Neural cell (in vitro differentiated cells): ENCODE results near the gene ST14. TPM values are rescaled to one million over a fixed set of nuclear protein-coding genes. Genes with fewer than 3 reads are reported as not detected.

Source experiments
- H2AFZ ChIP-seq: fragments of 200-600, 300-800 bp; sonication (generic), shearing (Covaris generic); 2 replicates; pipeline ENCODE4 v1.6.0; 2014; ENCODE audit warnings: low read depth, mild to moderate bottlenecking, antibody characterized with exemption, low read length, moderate library complexity
- H3F3A ChIP-seq: fragments of 200-600 bp; shearing (Covaris generic); 2 replicates; pipeline ENCODE4 v1.6.1; 2016; ENCODE audit warnings: mild to moderate bottlenecking, moderate library complexity, mixed read lengths, antibody characterized with exemption, low read length; ENCODE audit not compliant: insufficient read depth, poor library complexity, severe bottlenecking
- H3K27ac ChIP-seq: fragments of 200-600, 300-800 bp; sonication (generic), shearing (Covaris generic); 2 replicates; pipeline ENCODE4 v1.5.1; 2014; ENCODE audit warnings: mild to moderate bottlenecking, low read length, moderate library complexity
- H3K27me3 ChIP-seq: fragments of 300-800, 200-600 bp; sonication (generic), shearing (Covaris generic); 2 replicates; pipeline ENCODE4 v1.6.0; 2014; ENCODE audit warnings: mild to moderate bottlenecking, low read depth, low read length, moderate library complexity; ENCODE audit not compliant: insufficient read depth
- H3K36me3 ChIP-seq: fragments of 300-800, 200-600 bp; sonication (generic), shearing (Covaris generic); 2 replicates; pipeline ENCODE4 v1.5.1; 2014; ENCODE audit warnings: mild to moderate bottlenecking, antibody characterized with exemption, low read length, moderate library complexity; ENCODE audit not compliant: insufficient read depth
- H3K4me2 ChIP-seq: fragments of 300-800, 200-600 bp; sonication (generic), shearing (Covaris generic); 2 replicates; pipeline ENCODE4 v1.6.0; 2014; ENCODE audit warnings: mild to moderate bottlenecking, low read length
- H3K4me3 ChIP-seq: fragments of 300-800, 200-600 bp; sonication (generic), shearing (Covaris generic); 2 replicates; pipeline ENCODE4 v1.5.1; 2014; ENCODE audit warnings: mild to moderate bottlenecking, low read length, moderate library complexity
- H3K79me2 ChIP-seq: fragments of 200-600 bp; shearing (Covaris generic); replicated peaks from 2 replicates; pipeline ENCODE4 v1.6.0; 2014; ENCODE audit warnings: mild to moderate bottlenecking, low read length, moderate library complexity; ENCODE audit not compliant: insufficient read depth
- H3K9ac ChIP-seq: fragments of 300-800, 200-600 bp; sonication (generic), shearing (Covaris generic); 2 replicates; pipeline ENCODE4 v1.6.1; 2016; ENCODE audit warnings: mild to moderate bottlenecking, low read length, mixed read lengths
- H3K9me2 ChIP-seq: fragments of 200-600 bp; shearing (Covaris generic); 2 replicates; pipeline ENCODE4 v1.6.1; 2016; ENCODE audit warnings: mild to moderate bottlenecking, low read length, mixed read lengths; ENCODE audit not compliant: insufficient read depth
- H3K9me3 ChIP-seq: fragments of 200-600, 300-800 bp; sonication (generic), shearing (Covaris generic); 2 replicates; pipeline ENCODE4 v1.6.1; 2016; ENCODE audit warnings: mild to moderate bottlenecking, mixed run types, low read length, moderate library complexity, mixed read lengths
- H4K20me1 ChIP-seq: fragments of 200-600 bp; shearing (Covaris generic); 2 replicates; pipeline ENCODE4 v1.6.1; 2016; ENCODE audit warnings: mild to moderate bottlenecking, mixed run types; ENCODE audit not compliant: insufficient read depth
- EP300 ChIP-seq: fragments of 450-650 bp; conservative IDR thresholded peaks from 2 replicates; pipeline ENCODE4 v1.6.1; 2014; ENCODE audit warnings: antibody characterized with exemption, mild to moderate bottlenecking, moderate library complexity; ENCODE audit not compliant: poor library complexity, severe bottlenecking
- EZH2 ChIP-seq: fragments of 200-600, 300-800 bp; shearing (Covaris generic), sonication (generic); IDR thresholded peaks from 2 replicates; pipeline ENCODE4 v1.6.1; 2014; ENCODE audit warnings: antibody characterized with exemption, low read length, borderline replicate concordance, mild to moderate bottlenecking; ENCODE audit not compliant: insufficient read depth, poor library complexity, severe bottlenecking
- MXI1 ChIP-seq: fragments of 450-650 bp; conservative IDR thresholded peaks from 2 replicates; pipeline ENCODE4 v1.6.1; 2014; ENCODE audit warnings: antibody characterized with exemption, mild to moderate bottlenecking; ENCODE audit not compliant: poor library complexity, severe bottlenecking
- POLR2AphosphoS5 ChIP-seq: IDR thresholded peaks from 2 replicates; pipeline ENCODE4 v1.6.1; 2012
- RAD21 ChIP-seq: fragments of 450-650 bp; conservative IDR thresholded peaks from 2 replicates; pipeline ENCODE4 v1.6.1; 2014; ENCODE audit warnings: antibody characterized with exemption, mild to moderate bottlenecking, moderate library complexity
- SMC3 ChIP-seq: fragments of 450-650 bp; conservative IDR thresholded peaks from 2 replicates; pipeline ENCODE4 v1.6.1; 2014; ENCODE audit warnings: antibody characterized with exemption, mild to moderate bottlenecking, moderate library complexity; ENCODE audit not compliant: poor library complexity
- TAF1 ChIP-seq: IDR thresholded peaks from 2 replicates; pipeline ENCODE4 v1.6.1; 2012; ENCODE audit warnings: low read depth
- polyA plus RNA-seq: library from polyadenylated mRNA; depleted of rRNA; stranded (reverse); fragments of >200 nt; gene quantifications from 2 replicates; pipeline ENCODE4 v1.2.3, GENCODE V29; 2014
- TF ChIP-seq, protein P1 (sequence below): IDR thresholded peaks from 2 replicates; pipeline ENCODE4 v1.6.1; 2012; ENCODE audit warnings: borderline replicate concordance
- TF ChIP-seq, protein P2 (sequence below): fragments of 450-650 bp; IDR thresholded peaks from 2 replicates; pipeline ENCODE4 v1.5.1; 2014; ENCODE audit warnings: antibody characterized with exemption, mild to moderate bottlenecking, moderate library complexity; ENCODE audit not compliant: poor library complexity, severe bottlenecking

ST14 gene
- polyA plus RNA-seq, 1 donor from 2014 or later, result not detected

DNA sequence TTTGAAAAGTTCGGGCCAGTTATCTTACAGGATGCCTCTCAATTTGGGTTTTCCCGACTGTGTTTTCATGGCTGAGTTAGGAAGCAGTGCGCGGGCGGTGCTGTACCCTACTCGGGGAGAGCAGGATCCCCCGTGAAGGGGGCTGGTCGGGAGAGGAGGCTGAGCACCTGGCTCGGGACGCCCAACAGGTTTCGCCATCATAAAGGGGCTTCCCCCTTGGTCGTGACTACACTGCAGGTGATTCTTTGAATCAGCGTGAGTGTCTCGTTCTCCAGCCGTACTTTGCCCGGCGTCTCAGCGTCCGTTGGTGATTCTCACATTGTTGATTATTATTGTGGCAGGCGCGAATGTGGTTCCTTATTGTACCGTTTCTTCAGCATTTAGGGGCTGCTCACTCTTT lies 46.6 kb downstream of the ST14 start:
- Histone ChIP-seq H3K79me2 (no peaks in the 10 kb centered on the region), H3K4me2 (no peak overlapping the region), H2AFZ (no peak overlapping the region), H3K4me3 (no peak overlapping the region), H3K27me3 (no peaks in the 10 kb centered on the region), H4K20me1 (no peaks in the 10 kb centered on the region), H3K27ac (no peak overlapping the region), H3K9ac (no peak overlapping the region), H3K9me2 (no peaks in the 10 kb centered on the region), H3K36me3 (no peaks in the 10 kb centered on the region), H3F3A (no peaks in the 10 kb centered on the region), H3K9me3 (no peaks in the 10 kb centered on the region)
- TF ChIP-seq TAF1 (no peak), EP300 (no peak)

DNA sequence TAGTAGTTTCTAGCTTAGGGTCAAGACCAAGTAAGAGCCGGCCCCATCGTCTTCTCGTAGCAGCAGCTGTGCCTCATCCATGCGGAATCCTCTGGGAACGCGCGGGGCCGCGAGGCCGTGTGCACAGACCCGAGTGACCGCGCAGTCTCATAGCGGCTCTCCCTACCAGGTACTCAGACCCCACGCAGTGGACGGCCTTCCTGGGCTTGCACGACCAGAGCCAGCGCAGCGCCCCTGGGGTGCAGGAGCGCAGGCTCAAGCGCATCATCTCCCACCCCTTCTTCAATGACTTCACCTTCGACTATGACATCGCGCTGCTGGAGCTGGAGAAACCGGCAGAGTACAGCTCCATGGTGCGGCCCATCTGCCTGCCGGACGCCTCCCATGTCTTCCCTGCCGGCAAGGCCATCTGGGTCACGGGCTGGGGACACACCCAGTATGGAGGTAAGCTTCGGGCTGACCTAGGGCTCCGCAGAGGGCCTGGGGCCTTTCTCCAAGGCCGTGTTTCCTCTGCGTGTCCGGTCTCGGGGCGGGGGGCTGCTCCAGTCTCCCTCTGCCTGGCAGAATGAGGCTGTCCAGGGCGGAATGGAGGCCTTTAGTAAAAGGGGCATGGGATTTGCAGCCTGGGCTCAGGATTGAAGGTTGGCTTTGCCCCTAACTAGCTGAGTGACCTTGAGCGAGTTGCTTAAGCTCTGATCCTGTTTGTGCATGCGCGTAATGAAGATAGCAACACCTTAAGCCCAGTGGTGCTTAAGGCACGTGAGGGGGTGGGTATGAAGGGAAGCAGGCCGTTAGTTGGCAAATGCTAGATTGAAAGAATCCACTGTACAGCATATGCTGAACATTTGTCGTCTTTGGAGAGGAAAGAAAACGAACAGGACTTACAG lies 48.9 kb downstream of the ST14 start:
- Histone ChIP-seq H2AFZ (no peak overlapping the region), H3K27ac (no peak overlapping the region), H3K9me3 (no peaks in the 10 kb centered on the region), H3K4me3 (no peak overlapping the region), H3K9me2 (no peaks in the 10 kb centered on the region), H3K27me3 (no peaks in the 10 kb centered on the region), H3K4me2 (no peak overlapping the region), H3K36me3 (no peaks in the 10 kb centered on the region), H3K79me2 (no peaks in the 10 kb centered on the region), H3F3A (no peaks in the 10 kb centered on the region), H4K20me1 (no peaks in the 10 kb centered on the region), H3K9ac (no peak overlapping the region)
- TF ChIP-seq, protein P1, sequence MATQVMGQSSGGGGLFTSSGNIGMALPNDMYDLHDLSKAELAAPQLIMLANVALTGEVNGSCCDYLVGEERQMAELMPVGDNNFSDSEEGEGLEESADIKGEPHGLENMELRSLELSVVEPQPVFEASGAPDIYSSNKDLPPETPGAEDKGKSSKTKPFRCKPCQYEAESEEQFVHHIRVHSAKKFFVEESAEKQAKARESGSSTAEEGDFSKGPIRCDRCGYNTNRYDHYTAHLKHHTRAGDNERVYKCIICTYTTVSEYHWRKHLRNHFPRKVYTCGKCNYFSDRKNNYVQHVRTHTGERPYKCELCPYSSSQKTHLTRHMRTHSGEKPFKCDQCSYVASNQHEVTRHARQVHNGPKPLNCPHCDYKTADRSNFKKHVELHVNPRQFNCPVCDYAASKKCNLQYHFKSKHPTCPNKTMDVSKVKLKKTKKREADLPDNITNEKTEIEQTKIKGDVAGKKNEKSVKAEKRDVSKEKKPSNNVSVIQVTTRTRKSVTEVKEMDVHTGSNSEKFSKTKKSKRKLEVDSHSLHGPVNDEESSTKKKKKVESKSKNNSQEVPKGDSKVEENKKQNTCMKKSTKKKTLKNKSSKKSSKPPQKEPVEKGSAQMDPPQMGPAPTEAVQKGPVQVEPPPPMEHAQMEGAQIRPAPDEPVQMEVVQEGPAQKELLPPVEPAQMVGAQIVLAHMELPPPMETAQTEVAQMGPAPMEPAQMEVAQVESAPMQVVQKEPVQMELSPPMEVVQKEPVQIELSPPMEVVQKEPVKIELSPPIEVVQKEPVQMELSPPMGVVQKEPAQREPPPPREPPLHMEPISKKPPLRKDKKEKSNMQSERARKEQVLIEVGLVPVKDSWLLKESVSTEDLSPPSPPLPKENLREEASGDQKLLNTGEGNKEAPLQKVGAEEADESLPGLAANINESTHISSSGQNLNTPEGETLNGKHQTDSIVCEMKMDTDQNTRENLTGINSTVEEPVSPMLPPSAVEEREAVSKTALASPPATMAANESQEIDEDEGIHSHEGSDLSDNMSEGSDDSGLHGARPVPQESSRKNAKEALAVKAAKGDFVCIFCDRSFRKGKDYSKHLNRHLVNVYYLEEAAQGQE, result no peak
- TF ChIP-seq, protein P2, sequence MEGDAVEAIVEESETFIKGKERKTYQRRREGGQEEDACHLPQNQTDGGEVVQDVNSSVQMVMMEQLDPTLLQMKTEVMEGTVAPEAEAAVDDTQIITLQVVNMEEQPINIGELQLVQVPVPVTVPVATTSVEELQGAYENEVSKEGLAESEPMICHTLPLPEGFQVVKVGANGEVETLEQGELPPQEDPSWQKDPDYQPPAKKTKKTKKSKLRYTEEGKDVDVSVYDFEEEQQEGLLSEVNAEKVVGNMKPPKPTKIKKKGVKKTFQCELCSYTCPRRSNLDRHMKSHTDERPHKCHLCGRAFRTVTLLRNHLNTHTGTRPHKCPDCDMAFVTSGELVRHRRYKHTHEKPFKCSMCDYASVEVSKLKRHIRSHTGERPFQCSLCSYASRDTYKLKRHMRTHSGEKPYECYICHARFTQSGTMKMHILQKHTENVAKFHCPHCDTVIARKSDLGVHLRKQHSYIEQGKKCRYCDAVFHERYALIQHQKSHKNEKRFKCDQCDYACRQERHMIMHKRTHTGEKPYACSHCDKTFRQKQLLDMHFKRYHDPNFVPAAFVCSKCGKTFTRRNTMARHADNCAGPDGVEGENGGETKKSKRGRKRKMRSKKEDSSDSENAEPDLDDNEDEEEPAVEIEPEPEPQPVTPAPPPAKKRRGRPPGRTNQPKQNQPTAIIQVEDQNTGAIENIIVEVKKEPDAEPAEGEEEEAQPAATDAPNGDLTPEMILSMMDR, result no peak
- TF ChIP-seq MXI1 (no peak), TAF1 (no peak), SMC3 (no peak), EZH2 (no peak), RAD21 (no peak), POLR2AphosphoS5 (no peak), EP300 (no peak)
